HG02973 (cell line): ENCODE results near the gene GSTM1.
"Not testable (repeated sequence)": the region's sequence is repeated elsewhere in the genome, so short reads cannot be mapped to it uniquely, and the experiment has no call there.

Experiments used
- ATAC-seq: cut with Tn5 transposase; IDR thresholded peaks from one replicate; pipeline ENCODE4 v1.9.1; 2021; ENCODE audit warnings: moderate library complexity; ENCODE audit not compliant: unreplicated experiment

The GSTM1 gene

DNA sequence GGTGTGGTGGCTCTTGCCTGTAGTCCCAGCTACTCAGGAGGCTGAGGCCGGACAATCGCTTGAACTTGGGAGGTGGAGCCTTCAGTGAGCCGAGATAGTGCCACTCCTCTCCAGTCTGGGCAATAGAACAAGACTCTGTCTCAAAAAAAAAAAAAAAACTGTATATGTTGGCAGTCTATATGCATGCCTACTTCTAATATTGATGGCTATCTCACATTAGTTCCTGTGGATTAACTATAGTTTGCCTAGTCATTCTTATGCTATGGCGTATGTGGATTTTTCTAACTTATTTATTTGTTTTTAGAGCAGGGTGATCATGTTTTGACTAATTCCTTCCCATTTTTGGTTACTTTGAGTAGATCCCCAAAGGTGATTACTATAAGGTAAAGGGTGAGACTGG, 9.4 kb downstream of the GSTM1 start:
- ATAC-seq: no peak

DNA sequence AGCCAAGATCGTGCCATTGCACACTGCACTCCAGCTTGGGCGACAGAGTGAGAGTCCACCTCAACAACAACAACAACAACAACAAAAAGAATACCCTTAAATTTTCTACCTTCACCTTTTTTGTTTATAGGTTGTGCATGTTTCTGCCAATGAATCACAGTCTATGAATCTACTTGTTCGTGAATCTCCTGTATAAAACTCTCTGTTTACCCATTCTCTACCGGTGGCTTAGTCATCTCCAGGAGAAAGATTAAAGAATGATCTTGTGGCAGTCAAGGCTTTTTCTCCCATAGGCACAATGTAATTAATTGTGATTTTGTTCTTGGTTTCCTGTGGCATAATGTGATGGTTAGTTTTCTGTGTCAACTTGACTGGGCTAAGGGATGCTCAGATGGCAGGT, 10.2 kb downstream of the GSTM1 start:
- not testable (repeated sequence) for ATAC-seq

DNA sequence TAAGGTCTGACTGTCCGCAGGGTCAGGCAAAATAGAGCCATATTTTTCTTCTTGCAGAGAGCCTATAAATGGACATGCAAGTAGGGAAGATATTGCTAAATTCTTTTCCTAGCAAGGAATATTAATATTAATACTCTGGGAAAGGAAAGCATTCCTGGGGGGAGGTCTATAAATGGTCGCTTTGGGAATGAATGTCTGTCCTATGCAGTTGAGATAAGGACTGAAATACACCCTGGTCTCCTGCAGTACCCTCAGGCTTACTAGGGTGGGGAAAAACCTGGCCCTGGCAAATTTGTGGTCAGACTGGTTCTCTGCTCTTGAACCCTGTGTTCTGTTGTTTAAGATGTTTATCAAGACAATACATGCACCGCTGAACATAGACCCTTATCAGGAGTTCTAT, 15.3 kb downstream of the GSTM1 start:
- not testable (repeated sequence) for ATAC-seq

DNA sequence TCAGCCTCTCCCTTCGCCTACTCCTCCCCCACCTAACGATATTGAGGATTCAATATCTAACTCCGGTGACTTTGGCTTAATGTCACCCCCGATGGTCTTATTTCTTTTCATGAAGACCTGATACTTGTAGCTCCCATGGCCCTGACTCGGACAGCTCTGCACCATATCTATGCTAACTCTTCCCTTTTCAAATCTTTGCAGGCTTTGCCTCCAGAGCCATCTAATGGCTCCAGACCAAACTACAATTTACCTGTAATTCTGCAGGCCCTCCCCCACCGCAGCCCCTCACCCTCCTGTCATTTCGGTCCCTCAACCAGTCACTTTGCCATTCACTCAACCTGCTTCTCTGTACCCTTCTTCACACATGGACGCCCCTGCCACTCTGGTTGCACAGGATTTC, 16.6 kb downstream of the GSTM1 start:
- ATAC-seq: no peak

DNA sequence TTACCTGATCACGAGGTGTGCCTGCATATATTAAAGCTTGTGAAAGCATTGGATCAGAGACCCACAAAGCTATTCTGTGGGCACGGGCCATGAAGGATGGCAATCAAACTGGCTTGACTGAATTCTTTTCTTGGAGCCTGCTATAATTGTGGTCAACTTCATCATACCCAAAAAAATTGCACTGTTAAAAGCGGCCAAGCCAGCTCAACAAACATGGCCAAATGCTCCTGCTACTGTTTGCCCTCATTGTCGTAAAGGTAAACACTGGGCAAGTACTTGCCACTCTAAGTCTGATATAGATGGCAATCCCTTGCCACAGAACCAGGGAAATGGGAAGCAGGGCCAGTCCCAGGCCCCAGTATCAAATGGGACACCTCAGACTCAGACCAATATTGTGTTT, 17.8 kb downstream of the GSTM1 start:
- ATAC-seq: no peak

DNA sequence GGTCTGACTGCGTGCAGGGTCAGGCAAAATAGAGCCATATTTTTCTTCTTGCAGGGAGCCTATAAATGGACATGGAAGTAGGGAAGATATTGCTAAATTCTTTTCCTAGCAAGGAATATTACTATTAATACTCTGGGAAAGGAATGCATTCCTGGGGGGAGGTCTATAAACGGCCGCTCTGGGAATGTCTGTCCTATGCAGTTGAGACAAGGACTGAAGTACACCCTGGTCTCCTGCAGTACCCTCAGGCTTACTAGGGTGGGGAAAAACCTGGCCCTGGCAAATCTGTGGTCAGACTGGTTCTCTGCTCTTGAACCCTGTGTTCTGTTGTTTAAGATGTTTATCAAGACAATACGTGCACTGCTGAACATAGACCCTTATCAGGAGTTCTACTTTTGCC, 21.3 kb downstream of the GSTM1 start:
- ATAC-seq: not testable (repeated sequence)

DNA sequence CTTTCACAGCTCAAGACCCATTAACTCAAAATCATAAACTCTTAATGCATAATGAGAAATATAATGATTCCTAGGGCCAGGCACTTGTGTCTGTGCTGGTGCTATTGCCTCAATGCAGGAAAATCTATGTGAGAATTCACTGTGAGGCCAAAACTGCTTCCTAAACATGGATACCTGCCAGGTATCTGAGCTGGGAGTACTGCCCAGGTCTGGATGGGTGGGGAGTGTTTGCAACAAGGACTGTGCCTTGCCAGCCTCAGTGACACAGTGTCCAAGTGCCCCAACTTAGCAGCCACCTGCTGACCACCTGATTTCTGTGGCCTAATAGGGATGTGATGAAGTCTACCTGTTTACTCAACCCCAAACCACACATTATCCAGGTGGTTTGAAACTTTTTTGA, 22.2 kb downstream of the GSTM1 start:
- not testable (repeated sequence) for ATAC-seq

DNA sequence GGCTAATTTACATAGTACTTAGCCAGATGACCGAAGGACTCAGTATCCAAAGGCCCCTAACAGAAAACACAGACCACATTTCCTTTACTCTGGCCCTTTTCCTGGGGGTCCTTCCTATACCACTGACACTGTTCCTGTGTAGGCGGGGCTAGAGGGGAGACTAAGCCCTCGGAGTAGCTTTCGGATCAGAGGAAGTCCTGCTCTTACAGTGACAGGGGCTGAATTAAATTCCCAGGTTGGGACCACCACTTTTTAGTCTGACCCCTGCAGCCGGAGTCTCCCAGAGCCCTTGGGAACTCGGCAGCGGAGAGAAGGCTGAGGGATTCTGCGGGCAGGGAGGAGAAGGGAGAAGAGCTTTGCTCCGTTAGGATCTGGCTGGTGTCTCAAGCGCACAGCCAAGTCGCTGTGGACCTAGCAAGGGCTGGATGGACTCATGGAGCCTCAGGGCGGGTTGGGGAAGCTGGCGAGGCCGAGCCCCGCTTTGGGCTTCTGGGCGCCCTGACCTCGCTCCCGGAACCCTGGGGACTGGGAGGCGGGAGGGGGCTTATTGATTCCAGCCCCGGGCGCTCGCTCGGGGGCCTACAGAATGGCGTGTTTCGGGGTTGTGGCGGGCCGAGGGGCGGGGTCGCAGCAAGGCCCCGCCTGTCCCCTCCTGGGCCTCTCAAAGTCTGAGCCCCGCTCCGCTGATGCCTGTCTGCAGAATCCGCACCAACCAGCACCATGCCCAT, 24.1 kb downstream of the GSTM1 start, which contains the start of gene GSTM5:
Gene GSTM5, plus strand, starts transcription at position 659 of the 728 bp plus-strand sequence. Its CDS starts 62 bp downstream, at position 721.
- not testable (repeated sequence) for ATAC-seq

DNA sequence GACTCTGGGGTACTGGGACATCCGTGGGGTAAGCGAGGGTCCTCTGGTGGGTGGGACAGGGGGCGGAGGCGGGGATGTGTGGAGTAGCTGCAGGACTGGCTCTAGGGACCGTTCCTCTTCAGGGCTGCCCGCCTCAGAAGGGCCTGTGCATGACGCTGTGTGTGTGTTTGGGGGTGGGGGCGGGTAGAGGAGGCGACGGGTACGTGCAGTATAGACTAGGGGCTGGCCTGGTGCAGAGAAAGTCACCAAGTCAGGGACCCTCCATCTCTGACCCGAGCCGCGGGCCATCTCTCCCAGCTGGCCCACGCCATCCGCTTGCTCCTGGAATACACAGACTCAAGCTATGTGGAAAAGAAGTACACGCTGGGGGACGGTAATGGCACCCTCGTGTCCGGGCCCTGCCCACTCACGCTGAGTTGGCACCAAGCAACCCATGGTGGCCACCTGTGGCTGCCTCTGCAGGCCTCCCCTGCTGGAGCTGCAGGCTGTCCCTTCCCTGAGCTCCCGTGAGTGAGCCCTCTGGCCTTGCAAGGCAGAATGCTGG, 24.8 kb downstream of the GSTM1 start:
- no peak for ATAC-seq

DNA sequence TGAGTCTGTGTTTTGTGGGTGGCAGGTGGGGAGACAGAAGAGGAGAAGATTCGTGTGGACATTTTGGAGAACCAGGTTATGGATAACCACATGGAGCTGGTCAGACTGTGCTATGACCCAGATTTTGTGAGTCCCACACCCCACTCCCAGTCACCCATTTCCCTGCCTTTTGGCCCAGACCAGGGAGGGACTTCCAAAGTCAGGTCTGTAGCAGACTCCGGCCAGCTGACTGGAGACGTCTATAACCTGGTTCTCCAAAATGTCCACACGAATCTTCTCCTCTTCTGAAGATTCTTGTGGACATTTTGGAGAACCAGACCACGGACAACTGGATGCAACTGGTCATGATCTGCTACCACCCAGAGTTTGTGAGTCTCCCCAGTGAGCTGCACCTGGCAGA, 26.0 kb downstream of the GSTM1 start:
- ATAC-seq: no peak

DNA sequence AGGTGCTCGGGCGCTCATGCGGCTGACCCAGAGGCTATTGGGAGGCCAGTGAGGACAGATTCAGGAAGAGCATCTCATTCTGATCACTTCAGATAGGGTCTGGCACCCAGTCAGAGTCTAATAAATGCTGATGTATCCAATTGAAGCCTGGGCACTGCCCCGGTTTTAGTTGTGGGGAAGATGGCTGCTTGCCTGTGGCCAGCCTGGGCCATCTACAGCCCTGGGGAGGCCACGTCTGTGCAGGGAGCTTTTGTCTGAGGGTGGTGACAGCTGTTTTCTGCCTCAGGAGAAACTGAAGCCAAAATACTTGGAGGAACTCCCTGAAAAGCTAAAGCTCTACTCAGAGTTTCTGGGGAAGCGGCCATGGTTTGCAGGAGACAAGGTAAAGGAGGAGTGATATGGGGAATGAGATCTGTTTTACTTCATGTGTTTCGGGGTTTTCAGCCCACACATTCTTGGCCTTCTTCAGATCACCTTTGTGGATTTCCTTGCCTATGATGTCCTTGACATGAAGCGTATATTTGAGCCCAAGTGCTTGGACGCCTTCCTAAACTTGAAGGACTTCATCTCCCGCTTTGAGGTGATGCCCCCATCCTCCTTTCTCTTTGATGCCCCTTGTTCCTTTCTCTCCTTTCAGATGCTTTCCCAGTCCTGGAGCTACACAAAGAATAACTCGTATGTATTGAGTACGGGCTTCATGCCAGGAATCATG, 27.2 kb downstream of the GSTM1 start:
- ATAC-seq: no peak

DNA sequence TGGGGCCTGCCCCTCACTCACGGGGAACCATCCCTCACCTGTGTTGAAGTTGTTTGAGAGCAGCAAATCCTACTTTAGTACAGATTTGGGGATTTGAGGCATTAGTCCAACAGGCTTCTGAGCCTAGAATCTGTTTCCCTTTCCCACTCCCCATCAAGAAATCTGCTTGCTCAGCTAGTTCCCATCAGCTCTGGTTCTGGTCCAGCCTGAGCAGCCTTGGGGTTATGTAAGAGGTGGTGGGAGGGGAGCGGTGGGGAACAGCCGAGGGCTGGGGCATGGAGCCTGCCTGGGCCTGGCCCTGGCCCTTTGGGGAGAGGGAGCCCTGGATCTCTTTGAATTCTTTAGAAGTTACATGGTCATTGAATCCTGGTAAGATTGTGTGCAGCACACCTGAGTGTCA, 28.5 kb downstream of the GSTM1 start:
- no peak for ATAC-seq

DNA sequence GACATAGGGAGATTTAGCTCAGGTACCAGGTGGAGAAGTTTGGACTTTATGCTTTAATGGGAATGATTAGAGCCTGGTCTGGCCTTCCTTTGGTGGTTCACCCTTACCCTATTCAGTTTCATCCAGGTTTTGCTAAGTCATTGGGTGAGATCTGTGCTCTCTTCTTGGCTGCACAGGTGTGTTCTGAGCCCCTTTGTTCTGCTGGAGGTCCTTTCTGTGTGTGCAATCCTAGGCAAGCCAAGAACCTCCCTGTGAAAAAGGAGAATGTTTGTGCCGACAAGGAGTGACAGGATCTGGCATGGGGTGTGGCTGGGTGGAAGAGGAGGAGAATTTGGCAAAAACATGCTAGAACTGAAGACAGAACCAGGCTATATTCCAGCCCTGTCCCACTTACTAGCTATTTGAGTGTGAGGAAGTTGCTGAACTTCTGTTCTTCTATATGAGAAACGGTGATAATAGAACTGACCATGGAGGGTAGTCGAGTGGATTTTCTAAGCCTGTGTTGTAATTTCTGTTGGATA, 29.0 kb downstream of the GSTM1 start:
- ATAC-seq: no peak

DNA sequence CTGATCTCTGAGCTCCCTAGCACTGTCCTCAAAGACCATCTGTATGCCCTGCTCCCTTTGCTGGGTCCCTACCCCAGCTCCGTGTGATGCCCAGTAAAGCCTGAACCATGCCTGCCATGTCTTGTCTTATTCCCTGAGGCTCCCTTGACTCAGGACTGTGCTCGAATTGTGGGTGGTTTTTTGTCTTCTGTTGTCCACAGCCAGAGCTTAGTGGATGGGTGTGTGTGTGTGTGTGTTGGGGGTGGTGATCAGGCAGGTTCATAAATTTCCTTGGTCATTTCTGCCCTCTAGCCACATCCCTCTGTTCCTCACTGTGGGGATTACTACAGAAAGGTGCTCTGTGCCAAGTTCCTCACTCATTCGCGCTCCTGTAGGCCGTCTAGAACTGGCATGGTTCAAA, 30.1 kb downstream of the GSTM1 start:
- ATAC-seq: no peak

DNA sequence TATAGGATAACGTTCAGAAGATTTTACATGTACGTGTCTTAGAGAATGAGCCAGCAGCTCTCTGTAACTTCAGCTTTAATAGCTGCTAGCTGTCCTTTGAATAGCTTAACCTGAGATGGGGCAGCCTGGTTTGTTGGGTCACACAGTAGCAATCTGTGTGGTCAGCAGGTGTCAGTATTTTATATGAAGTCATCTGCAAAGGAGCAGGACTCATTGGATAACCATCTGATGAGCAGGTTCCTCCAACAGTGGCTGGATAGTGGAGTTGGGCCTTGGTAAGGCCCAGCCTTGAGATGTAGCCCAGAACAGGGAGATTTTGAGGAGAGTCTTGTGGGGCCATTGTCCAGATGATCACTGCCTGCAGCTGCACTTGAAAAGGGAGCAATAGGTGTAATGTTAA, 30.9 kb downstream of the GSTM1 start:
- no peak for ATAC-seq

DNA sequence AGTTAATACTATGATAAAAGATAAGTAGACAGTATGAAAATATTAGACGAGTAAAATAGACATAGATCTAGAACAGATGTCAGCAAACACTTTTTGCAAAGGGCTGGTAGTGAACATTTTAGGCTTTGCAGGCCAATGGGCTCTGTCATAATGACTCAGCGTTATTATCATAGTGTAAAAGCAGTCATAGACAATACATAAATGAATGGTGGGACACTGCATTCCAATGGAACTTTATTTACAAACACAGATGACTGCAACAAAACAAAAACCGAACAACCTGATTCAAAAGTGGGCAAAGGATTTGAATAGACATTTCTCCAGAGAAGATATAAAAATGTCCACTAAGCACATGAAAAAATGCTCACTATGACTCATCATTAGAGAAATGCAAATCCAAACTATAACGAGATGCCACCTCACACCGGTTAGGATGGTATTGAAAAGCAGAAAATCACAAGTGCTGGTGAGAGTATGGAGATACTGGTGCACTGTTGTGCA, 31.8 kb downstream of the GSTM1 start:
- ATAC-seq: no peak

DNA sequence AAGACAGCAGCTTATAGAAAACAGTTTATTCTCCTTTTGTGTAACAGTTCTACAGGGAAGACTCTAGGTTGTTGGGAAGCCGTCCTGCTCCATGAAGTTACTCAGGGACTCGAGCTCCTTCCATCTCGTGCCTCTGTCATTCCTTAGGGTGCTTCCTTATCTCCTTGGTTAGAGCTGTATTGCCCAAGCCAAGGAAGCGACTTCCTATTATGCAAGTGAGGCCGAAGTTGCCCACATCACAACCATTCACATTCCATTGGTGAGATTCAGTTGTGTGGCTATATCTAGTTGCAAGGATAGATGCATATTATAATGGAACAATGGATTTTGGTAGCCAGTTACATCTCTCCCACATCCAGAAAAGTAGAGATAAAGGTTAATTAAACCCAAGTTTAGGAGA, 33.4 kb downstream of the GSTM1 start:
- ATAC-seq: no peak

DNA sequence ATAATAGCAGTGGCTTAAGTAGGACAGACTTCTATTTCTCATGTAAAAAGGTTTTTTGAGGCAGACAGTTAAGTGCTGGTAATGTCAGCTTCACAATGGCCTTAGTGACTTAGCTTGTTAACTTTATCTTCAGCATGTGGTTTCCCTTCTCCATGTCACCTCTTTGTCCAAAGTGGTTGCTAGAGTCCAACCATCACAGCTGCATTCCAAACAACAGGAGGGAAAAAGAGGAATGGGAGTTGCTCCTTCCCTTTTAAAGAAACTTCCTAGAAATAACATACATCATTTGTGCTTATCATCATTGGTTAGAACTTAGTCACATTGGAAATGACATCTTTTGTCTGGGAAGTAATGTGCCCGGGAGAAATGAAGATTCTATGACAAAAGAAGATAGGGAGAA, 34.4 kb downstream of the GSTM1 start:
- ATAC-seq: no peak

DNA sequence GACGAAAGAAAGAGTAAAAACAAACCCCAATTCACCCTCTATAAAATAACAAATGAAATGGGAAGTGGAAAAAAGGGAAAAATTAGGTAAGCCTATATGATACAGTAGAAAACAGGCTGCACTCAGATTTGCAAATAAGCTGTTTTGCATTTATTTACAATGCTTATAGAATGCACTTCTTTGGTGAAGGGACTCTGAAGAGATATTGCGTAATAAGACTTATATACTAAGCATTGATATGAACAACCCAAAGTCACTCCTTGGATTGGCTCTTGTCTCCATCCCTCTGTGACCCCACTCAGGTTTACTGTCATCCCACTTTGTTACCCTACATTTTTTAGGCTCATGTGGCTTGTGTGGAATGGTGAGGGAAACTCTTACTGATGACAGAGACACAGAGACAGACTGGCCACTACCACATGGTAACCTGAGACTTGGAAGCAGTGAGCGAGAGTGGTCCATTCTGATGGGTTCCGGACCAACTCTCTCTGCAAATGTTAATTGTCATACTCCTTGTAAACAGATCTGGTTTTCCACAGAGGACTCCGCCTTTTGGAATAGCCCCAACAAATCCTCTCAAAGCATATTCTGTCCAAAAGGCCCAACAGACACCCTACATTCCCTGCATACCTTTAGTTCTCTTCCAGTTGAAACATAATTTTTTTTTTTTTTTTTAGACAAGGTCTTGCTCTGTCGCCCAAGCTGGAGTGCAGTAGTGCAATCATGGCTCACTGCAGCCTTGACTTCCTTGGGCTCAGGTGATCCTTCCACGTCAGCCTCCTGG, 35.5 kb downstream of the GSTM1 start:
- no peak for ATAC-seq

DNA sequence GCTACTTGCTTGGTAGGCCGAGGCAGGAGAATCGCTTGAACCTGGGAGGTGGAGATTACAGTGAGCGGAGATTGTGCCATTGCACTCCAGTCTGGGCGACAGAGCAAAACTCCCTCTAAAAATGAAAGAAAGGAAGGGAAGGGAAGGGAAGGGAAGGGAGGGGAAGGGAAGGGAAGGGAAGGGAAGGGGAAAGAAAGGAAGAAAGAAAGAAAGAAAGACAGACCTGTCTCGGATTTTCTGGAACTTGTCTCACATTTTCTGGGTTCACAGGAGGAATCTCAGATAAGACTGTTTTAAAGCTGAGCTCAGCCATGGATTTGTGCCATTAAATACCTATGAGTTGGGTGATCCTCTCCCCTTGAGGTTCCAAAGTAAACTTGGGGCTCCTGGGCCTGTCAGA, 37.3 kb downstream of the GSTM1 start:
- no peak for ATAC-seq

DNA sequence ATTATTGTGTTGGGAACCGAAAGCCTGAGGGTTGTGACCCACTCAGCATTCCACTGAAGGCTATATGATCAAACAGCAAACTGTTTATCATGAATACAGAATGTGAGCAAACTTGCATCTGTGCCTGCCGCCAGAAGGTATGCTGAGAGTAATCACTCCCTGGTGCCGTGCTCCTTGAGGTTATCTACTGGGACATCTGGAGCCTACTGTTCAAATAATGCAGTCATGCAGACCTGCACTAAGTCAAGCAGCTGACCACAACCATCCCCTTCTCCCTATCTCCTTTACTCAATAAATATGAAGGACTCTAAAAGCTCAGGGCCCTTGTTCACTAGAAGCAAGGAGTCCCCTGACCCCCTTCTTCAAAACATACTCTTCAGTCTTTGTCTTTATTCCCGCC, 37.9 kb downstream of the GSTM1 start:
- no peak for ATAC-seq
